Measurements from ENCODE around the gene ELK4. TPM values are rescaled to one million over a fixed set of nuclear protein-coding genes. Genes with fewer than 3 reads are reported as not detected.

Gene ELK4
- total and polyA plus RNA-seq, 2 donors (not counting 1 experiment from before 2014, with no cell fraction given), result 11.7 to 11.8 TPM

DNA sequence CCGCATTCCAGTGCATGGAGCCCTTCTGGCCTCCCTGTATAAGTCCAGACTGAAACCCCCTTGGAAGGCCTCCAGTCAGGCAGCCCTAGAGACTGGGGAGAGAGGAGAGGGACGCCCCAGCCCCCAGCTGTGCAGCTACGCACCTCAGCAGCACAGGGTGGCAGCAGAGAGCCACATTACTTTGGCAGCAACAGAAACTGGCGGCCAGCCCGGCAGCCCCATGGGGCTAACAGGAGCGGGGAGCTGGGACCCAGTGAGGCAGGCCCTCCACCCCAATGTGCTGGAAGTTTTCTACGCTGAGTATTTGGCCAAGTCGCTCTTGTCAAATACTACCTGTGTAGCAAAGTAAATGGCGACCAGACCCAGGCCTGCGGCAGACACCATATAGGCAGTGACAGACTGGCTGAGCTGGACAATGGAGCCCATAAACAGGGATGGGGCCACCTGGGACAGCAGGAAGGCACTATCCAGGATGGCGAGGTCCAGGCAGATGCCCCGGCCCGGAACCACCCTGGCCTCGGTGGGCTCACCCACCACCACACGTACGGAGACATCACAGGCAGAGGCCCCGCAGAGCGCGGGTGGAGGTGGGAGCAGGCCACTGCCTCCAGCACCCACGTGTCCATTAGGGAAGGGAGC, 27.3 kb upstream of the ELK4 start:
- H3K36me3 ChIP-seq (ENCODE audit: control insufficient read depth, insufficient read depth, low read length), result no peaks in the 10 kb centered on the region
- no peak overlapping the region for H2AFZ ChIP-seq (ENCODE audit: low read length)
- no peaks in the 10 kb centered on the region for H3K4me1 ChIP-seq (ENCODE audit: control insufficient read depth, extremely low read depth, insufficient read depth, low read length)
- no peaks in the 10 kb centered on the region for H3K79me2 ChIP-seq (ENCODE audit: control insufficient read depth, insufficient read depth, low read length)
- H3K4me3 ChIP-seq (replicated peaks in 1 of 4; ENCODE audit: control extremely low read depth in 1 of 4, insufficient read depth in 1 of 4, low read depth in 3 of 4, low read length in 4 of 4), result no peak overlapping the region
- H4K20me1 ChIP-seq (ENCODE audit: control insufficient read depth, extremely low read depth, insufficient read depth, low read length), result no peaks in the 10 kb centered on the region
- no peak overlapping the region for H3K4me2 ChIP-seq (ENCODE audit: extremely low read depth, insufficient read depth, low read length)
- H3K9me3 ChIP-seq (ENCODE audit: control insufficient read depth, insufficient read depth, low read depth, low read length), result no peaks in the 10 kb centered on the region
- peak; percentile 43 to 55 for DNase-seq (ENCODE audit: low read depth in 2 of 2)
- H3K27ac ChIP-seq (ENCODE audit: insufficient read depth, low read length), result no peak overlapping the region
- H3K27me3 ChIP-seq (ENCODE audit: control insufficient read depth, insufficient read depth, low read length), result no peaks in the 10 kb centered on the region
- no peak overlapping the region for H3K9ac ChIP-seq (ENCODE audit: insufficient read depth, low read length)
- TF ChIP-seq, protein P1, sequence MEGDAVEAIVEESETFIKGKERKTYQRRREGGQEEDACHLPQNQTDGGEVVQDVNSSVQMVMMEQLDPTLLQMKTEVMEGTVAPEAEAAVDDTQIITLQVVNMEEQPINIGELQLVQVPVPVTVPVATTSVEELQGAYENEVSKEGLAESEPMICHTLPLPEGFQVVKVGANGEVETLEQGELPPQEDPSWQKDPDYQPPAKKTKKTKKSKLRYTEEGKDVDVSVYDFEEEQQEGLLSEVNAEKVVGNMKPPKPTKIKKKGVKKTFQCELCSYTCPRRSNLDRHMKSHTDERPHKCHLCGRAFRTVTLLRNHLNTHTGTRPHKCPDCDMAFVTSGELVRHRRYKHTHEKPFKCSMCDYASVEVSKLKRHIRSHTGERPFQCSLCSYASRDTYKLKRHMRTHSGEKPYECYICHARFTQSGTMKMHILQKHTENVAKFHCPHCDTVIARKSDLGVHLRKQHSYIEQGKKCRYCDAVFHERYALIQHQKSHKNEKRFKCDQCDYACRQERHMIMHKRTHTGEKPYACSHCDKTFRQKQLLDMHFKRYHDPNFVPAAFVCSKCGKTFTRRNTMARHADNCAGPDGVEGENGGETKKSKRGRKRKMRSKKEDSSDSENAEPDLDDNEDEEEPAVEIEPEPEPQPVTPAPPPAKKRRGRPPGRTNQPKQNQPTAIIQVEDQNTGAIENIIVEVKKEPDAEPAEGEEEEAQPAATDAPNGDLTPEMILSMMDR (conservative IDR thresholded peaks at IDR 0.05 in 1 of 2, IDR thresholded peaks at IDR 0.05 in 1 of 2; ENCODE audit: low read depth in 1 of 2, low read length in 2 of 2), result peak; percentile 89 to 90
- TF ChIP-seq EZH2 (IDR thresholded peaks at IDR 0.05; ENCODE audit: low read length, missing control alignments), result no peak

DNA sequence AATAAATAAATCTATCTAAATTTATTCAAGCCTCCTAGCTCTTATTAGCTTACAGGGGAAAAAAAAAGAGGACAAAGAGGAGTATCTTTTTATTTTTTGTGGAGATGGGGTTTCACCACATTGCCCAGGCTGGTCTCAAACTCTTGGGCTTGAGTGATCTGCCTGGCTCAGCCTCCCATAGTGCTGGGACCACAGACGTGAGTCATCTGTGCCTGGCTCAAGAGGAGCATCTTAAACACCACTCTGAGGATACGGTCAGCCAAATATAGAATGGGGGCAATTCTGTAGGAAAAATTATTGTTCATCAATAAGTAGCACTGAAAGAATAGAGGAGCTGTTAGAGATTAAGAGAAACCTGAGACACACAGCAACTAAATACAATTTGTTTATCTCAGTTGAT, 24.4 kb upstream of the ELK4 start:
- H3K27me3 ChIP-seq (ENCODE audit: control insufficient read depth, insufficient read depth, low read length), result no peaks in the 10 kb centered on the region
- H3K4me1 ChIP-seq (ENCODE audit: control insufficient read depth, extremely low read depth, insufficient read depth, low read length), result no peaks in the 10 kb centered on the region
- no peak overlapping the region for H3K4me3 ChIP-seq (replicated peaks in 1 of 4; ENCODE audit: control extremely low read depth in 1 of 4, insufficient read depth in 1 of 4, low read depth in 3 of 4, low read length in 4 of 4)
- H3K9ac ChIP-seq (ENCODE audit: insufficient read depth, low read length), result no peak overlapping the region
- TF ChIP-seq EZH2 (IDR thresholded peaks at IDR 0.05; ENCODE audit: low read length, missing control alignments), result no peak
- TF ChIP-seq, protein P1 (conservative IDR thresholded peaks at IDR 0.05 in 1 of 2, IDR thresholded peaks at IDR 0.05 in 1 of 2; ENCODE audit: low read depth in 1 of 2, low read length in 2 of 2), result no peak
- peak; percentile 32 to 56 for DNase-seq (ENCODE audit: low read depth in 2 of 2)
- no peaks in the 10 kb centered on the region for H3K79me2 ChIP-seq (ENCODE audit: control insufficient read depth, insufficient read depth, low read length)
- H4K20me1 ChIP-seq (ENCODE audit: control insufficient read depth, extremely low read depth, insufficient read depth, low read length), result no peaks in the 10 kb centered on the region
- H3K36me3 ChIP-seq (ENCODE audit: control insufficient read depth, insufficient read depth, low read length), result no peaks in the 10 kb centered on the region
- no peak overlapping the region for H3K27ac ChIP-seq (ENCODE audit: insufficient read depth, low read length)
- H3K4me2 ChIP-seq (ENCODE audit: extremely low read depth, insufficient read depth, low read length), result no peak overlapping the region
- H3K9me3 ChIP-seq (ENCODE audit: control insufficient read depth, insufficient read depth, low read depth, low read length), result no peaks in the 10 kb centered on the region
- H2AFZ ChIP-seq (ENCODE audit: low read length), result no peak overlapping the region

- Histone ChIP-seq H3K4me2 (ENCODE audit: extremely low read depth, insufficient read depth, low read length) (no peak overlapping the region), H3K4me3 (replicated peaks in 1 of 4; ENCODE audit: control extremely low read depth in 1 of 4, insufficient read depth in 1 of 4, low read depth in 3 of 4, low read length in 4 of 4) (no peak overlapping the region), H3K9me3 (ENCODE audit: control insufficient read depth, insufficient read depth, low read depth, low read length) (no peaks in the 10 kb centered on the region), H3K27me3 (ENCODE audit: control insufficient read depth, insufficient read depth, low read length) (no peaks in the 10 kb centered on the region), H3K36me3 (ENCODE audit: control insufficient read depth, insufficient read depth, low read length) (no peaks in the 10 kb centered on the region), H4K20me1 (ENCODE audit: control insufficient read depth, extremely low read depth, insufficient read depth, low read length) (no peaks in the 10 kb centered on the region), H3K9ac (ENCODE audit: insufficient read depth, low read length) (no peak overlapping the region), H3K79me2 (ENCODE audit: control insufficient read depth, insufficient read depth, low read length) (no peaks in the 10 kb centered on the region), H3K4me1 (ENCODE audit: control insufficient read depth, extremely low read depth, insufficient read depth, low read length) (no peaks in the 10 kb centered on the region), H3K27ac (ENCODE audit: insufficient read depth, low read length) (no peak overlapping the region), H2AFZ (ENCODE audit: low read length) (no peak overlapping the region)
- TF ChIP-seq, protein P1 (conservative IDR thresholded peaks at IDR 0.05 in 1 of 2, IDR thresholded peaks at IDR 0.05 in 1 of 2; ENCODE audit: low read depth in 1 of 2, low read length in 2 of 2), result no peak
- TF ChIP-seq EZH2 (IDR thresholded peaks at IDR 0.05; ENCODE audit: low read length, missing control alignments), result no peak
- no peak for DNase-seq (ENCODE audit: low read depth in 2 of 2)
Observed at GRCh38 chr1:205652984-205653383, 21.2 kb upstream of the ELK4 start.
